Pancreas (tissue), 10 donors: ENCODE measurements around the gene WRAP73. TPM values are rescaled to one million over a fixed set of nuclear protein-coding genes. Genes with fewer than 3 reads are reported as not detected.
A peak's percentile ranks its signal among the peaks of the same experiment; 100 is the strongest.

Experiments
- ATAC-seq, 4 donors: fragments of 200-7000 bp; cut with Tn5 transposase; one replicate each; pipeline versions ENCODE4 v1.8.0 to v1.9.1; 2020; ENCODE audit warnings: mild to moderate bottlenecking in 4 of 4, moderate library complexity in 4 of 4
- DNase-seq, 6 donors: peaks; one replicate each; pipeline ENCODE4 v3.0.0-alpha.2; 2020
- FAIRE-seq: peaks from 2 replicates; lab custom pipeline; 2012; peaks lifted over from hg19 to GRCh38; lab: Jason Lieb, UNC
- H3K27ac ChIP-seq, 4 donors: fragments of 200-600 bp; sonication (generic); 1 replicate in 3 of 4; 2 replicates in 1 of 4; pipeline versions ENCODE4 v1.5.0 to v1.8.0; 2020
- H3K27me3 ChIP-seq, 4 donors: fragments of 200-600 bp; one replicate each; pipeline ENCODE4 v1.8.0; 2021
- H3K36me3 ChIP-seq, 3 donors: fragments of 200-600 bp; sonication (generic) in 1 of 3; one replicate each; pipeline versions ENCODE4 v1.5.0 to v1.8.0; 2020 to 2021
- H3K4me1 ChIP-seq, 3 donors: fragments of 200-600 bp; one replicate each; pipeline ENCODE4 v1.8.0; 2021
- H3K4me3 ChIP-seq, 4 donors: fragments of 200-600 bp; sonication (generic) in 2 of 4; one replicate each; pipeline versions ENCODE4 v1.5.0 to v1.8.0; 2020 to 2021
- H3K9me3 ChIP-seq, 4 donors: fragments of 200-600 bp; one replicate each; pipeline ENCODE4 v1.8.0; 2021
- CTCF ChIP-seq, 4 donors: fragments of 200-600 bp; sonication (generic) in 3 of 4; IDR thresholded peaks; one replicate each; pipeline versions ENCODE4 v1.5.0 to v1.8.0; 2021; ENCODE audit warnings: antibody characterized with exemption in 4 of 4
- WGBS, 2 donors: extraction: QIAGEN DNeasy Blood & Tissue Kit; methylation state at CpG; one replicate each; pipeline ENCODE4 v1.1.7; 2013; 5-methylcytosine and 5-hydroxymethylcytosine counted together
- intact Hi-C, 3 donors: fragments of 100-400 bp; cut with DNase I; formaldehyde crosslinking; loops; one replicate each; pipeline versions ENCODE4 v1.11.1 to v1.14.2; 2022
- polyA plus RNA-seq, 2 donors: library from polyadenylated mRNA; stranded (reverse); fragments of 200-250 nt; gene quantifications; one replicate each; pipeline ENCODE4 v1.2.3, GENCODE V29; 2013
- total RNA-seq, 6 donors: library from RNA; stranded (reverse); fragmentation: NEBNext Ultra II Directional in 4 of 6; extraction: Animal tissue kit (Norgen Biotek cat#: 25700) in 4 of 6; gene quantifications; one replicate each; pipeline versions ENCODE4 v1.2.1 to v1.2.4, GENCODE V29; 2021 to 2023
- donor health status: healthy with polysubstance abuse.
- donor health status: DM: no; HTN: no; CAD: no; lungs with moderate emphysema.
- donor health status: DM: no; HTN: no; CAD: no.
- donor health status: control.
- donor health status: control.
- donor health status: Bipolar disorder and iron deficiency.
- donor health status: DM: yes; HTN: yes; CAD: no.
- donor health status: DM: no; HTN: no; CAD: no.
- donor health status: DM: no; HTN: no; CAD: no.
- donor health status: DM: yes; HTN: yes; CAD: no.

The WRAP73 gene
- total and polyA plus RNA-seq, 8 donors, result 6.7 to 26.2 (median 10.3) TPM

GRCh38 chr1:3687504-3687903 is 37.6 kb upstream of the WRAP73 start:
- H3K27ac ChIP-seq, result no peak overlapping the region
- WGBS, 2 donors, result 88 to 93% methylated on average over 6 to 12 of the region's 12 CpGs
- FAIRE-seq, result no peak
- no peak for ATAC-seq
- no peak for TF ChIP-seq CTCF (IDR thresholded peaks at IDR 0.05)
- no peaks in the 10 kb centered on the region for H3K36me3 ChIP-seq
- no peaks in the 10 kb centered on the region for H3K4me1 ChIP-seq
- H3K27me3 ChIP-seq, result no peaks in the 10 kb centered on the region
- H3K9me3 ChIP-seq, result no peaks in the 10 kb centered on the region
- no peak for DNase-seq
- H3K4me3 ChIP-seq, result no peak overlapping the region
- intact Hi-C loops, result no loop called here

GRCh38 chr1:3685906-3686305 is 36.0 kb upstream of the WRAP73 start:
- no peak for FAIRE-seq
- WGBS, 2 donors, result 73 to 85% methylated on average over 19 of the region's 19 CpGs
- intact Hi-C loops, result no loop called here
- H3K27ac ChIP-seq, result no peak overlapping the region
- no peak for TF ChIP-seq CTCF (IDR thresholded peaks at IDR 0.05)
- H3K4me1 ChIP-seq, result no peaks in the 10 kb centered on the region
- H3K36me3 ChIP-seq, result no peaks in the 10 kb centered on the region
- H3K27me3 ChIP-seq, result no peaks in the 10 kb centered on the region
- H3K9me3 ChIP-seq, result no peaks in the 10 kb centered on the region
- DNase-seq, result peak in 1 of 6 donors; percentile 45
- no peak overlapping the region for H3K4me3 ChIP-seq
- ATAC-seq, result no peak

GRCh38 chr1:3685222-3685621 is 35.3 kb upstream of the WRAP73 start:
- H3K4me1 ChIP-seq, result no peaks in the 10 kb centered on the region
- no peak overlapping the region for H3K4me3 ChIP-seq
- DNase-seq, result peak in 1 of 6 donors; percentile 50
- no peak overlapping the region for H3K27ac ChIP-seq
- no peaks in the 10 kb centered on the region for H3K36me3 ChIP-seq
- FAIRE-seq, result no peak
- no peaks in the 10 kb centered on the region for H3K9me3 ChIP-seq
- no peak for TF ChIP-seq CTCF (IDR thresholded peaks at IDR 0.05)
- intact Hi-C loops, result no loop called here
- no peaks in the 10 kb centered on the region for H3K27me3 ChIP-seq
- 80 to 89% methylated on average over 14 of the region's 14 CpGs for WGBS, 2 donors
- ATAC-seq, result no peak

- no peak for FAIRE-seq
Measured at GRCh38 chr1:3683992-3684391, 34.1 kb upstream of the WRAP73 start.

More at GRCh38 chr1:3683992-3684391, 34.1 kb upstream of the WRAP73 start:
- WGBS, 2 donors, result 47 to 68% methylated on average over 23 to 26 of the region's 26 CpGs
- peak in 1 of 4 donors; percentile 35 for ATAC-seq
- peak in 2 of 6 donors; percentile 15 to 43 for DNase-seq
- Histone ChIP-seq H3K9me3 (no peaks in the 10 kb centered on the region), H3K4me1 (no peaks in the 10 kb centered on the region), H3K27ac (no peak overlapping the region), H3K36me3 (no peaks in the 10 kb centered on the region), H3K4me3 (no peak overlapping the region), H3K27me3 (no peaks in the 10 kb centered on the region)
- TF ChIP-seq CTCF (IDR thresholded peaks at IDR 0.05), result no peak
- intact Hi-C loops, result no loop called here
